OCI-LY1 (cell line): Measurements from ENCODE around the gene EIF1B.

ENCODE experiments used
- H2AFZ ChIP-seq: fragments of 200-600 bp; sonication (generic), shearing (Covaris generic); 2 replicates; pipeline ENCODE4 v1.6.0; 2014; ENCODE audit warnings: antibody characterized with exemption, mild to moderate bottlenecking, low read length
- H3F3A ChIP-seq: fragments of 200-600 bp; sonication (generic), shearing (Covaris generic); 2 replicates; pipeline ENCODE4 v1.6.0; 2014; ENCODE audit warnings: mild to moderate bottlenecking, antibody characterized with exemption, low read length, moderate library complexity; ENCODE audit not compliant: insufficient read depth
- H3K27ac ChIP-seq: fragments of 200-600 bp; sonication (generic); 2 replicates; pipeline ENCODE4 v1.5.1; 2014; ENCODE audit warnings: low read length, mixed run types, mild to moderate bottlenecking, low read depth; ENCODE audit not compliant: poor library complexity, severe bottlenecking
- H3K27me3 ChIP-seq: fragments of 200-600 bp; sonication (generic); 2 replicates; pipeline ENCODE4 v1.6.0; 2014; ENCODE audit warnings: antibody characterized with exemption, mild to moderate bottlenecking, low read length, moderate library complexity; ENCODE audit not compliant: insufficient read depth
- H3K36me3 ChIP-seq: fragments of 200-600 bp; sonication (generic); 2 replicates; pipeline ENCODE4 v1.6.1; 2014; ENCODE audit warnings: mild to moderate bottlenecking, antibody characterized with exemption, low read length, moderate library complexity, mixed read lengths; ENCODE audit not compliant: insufficient read depth
- H3K4me1 ChIP-seq: fragments of 200-600 bp; sonication (generic); 2 replicates; pipeline ENCODE4 v1.5.1; 2014; ENCODE audit warnings: mild to moderate bottlenecking, low read length, moderate library complexity; ENCODE audit not compliant: insufficient read depth, severe bottlenecking
- H3K4me2 ChIP-seq: fragments of 200-600 bp; sonication (generic), shearing (Covaris generic); 2 replicates; pipeline ENCODE4 v1.6.1; 2014; ENCODE audit warnings: low read length
- H3K4me3 ChIP-seq: fragments of 200-600 bp; sonication (generic); 2 replicates; pipeline ENCODE4 v1.5.1; 2014; ENCODE audit warnings: low read length, low read depth, mild to moderate bottlenecking, mixed read lengths; ENCODE audit not compliant: poor library complexity, severe bottlenecking
- H3K79me2 ChIP-seq: fragments of 200-600 bp; shearing (Covaris generic); 2 replicates; pipeline ENCODE4 v1.6.1; 2016; ENCODE audit warnings: mixed run types, low read length, mixed read lengths; ENCODE audit not compliant: insufficient read depth
- H3K9ac ChIP-seq: fragments of 200-600 bp; sonication (generic), shearing (Covaris generic); 2 replicates; pipeline ENCODE4 v1.6.1; 2014; ENCODE audit warnings: mild to moderate bottlenecking, low read length, mixed read lengths
- H3K9me2 ChIP-seq: fragments of 200-600 bp; sonication (generic), shearing (Covaris generic); 2 replicates; pipeline ENCODE4 v1.6.1; 2014; ENCODE audit warnings: low read depth, mild to moderate bottlenecking, low read length, mixed read lengths
- H3K9me3 ChIP-seq: fragments of 200-600 bp; shearing (Covaris generic); 2 replicates; pipeline ENCODE4 v1.6.1; 2014; ENCODE audit warnings: low read length, mixed read lengths
- H4K20me1 ChIP-seq: fragments of 200-600 bp; sonication (generic), shearing (Covaris generic); 2 replicates; pipeline ENCODE4 v1.6.0; 2016; ENCODE audit warnings: mild to moderate bottlenecking, low read length; ENCODE audit not compliant: insufficient read depth
- EZH2 ChIP-seq: fragments of 200-600 bp; sonication (generic), shearing (Covaris generic); IDR thresholded peaks from 2 replicates; pipeline ENCODE4 v1.8.0; 2017; ENCODE audit warnings: borderline replicate concordance, mixed run types, mild to moderate bottlenecking, antibody characterized with exemption, low read length, moderate library complexity, mixed read lengths
- TF ChIP-seq, protein P1 (sequence below): fragments of 200-600 bp; sonication (generic), shearing (Covaris generic); IDR thresholded peaks from 2 replicates; pipeline ENCODE4 v1.5.1; 2017; ENCODE audit warnings: mild to moderate bottlenecking, antibody characterized with exemption, low read length, moderate library complexity, mixed read lengths

Gene EIF1B

DNA sequence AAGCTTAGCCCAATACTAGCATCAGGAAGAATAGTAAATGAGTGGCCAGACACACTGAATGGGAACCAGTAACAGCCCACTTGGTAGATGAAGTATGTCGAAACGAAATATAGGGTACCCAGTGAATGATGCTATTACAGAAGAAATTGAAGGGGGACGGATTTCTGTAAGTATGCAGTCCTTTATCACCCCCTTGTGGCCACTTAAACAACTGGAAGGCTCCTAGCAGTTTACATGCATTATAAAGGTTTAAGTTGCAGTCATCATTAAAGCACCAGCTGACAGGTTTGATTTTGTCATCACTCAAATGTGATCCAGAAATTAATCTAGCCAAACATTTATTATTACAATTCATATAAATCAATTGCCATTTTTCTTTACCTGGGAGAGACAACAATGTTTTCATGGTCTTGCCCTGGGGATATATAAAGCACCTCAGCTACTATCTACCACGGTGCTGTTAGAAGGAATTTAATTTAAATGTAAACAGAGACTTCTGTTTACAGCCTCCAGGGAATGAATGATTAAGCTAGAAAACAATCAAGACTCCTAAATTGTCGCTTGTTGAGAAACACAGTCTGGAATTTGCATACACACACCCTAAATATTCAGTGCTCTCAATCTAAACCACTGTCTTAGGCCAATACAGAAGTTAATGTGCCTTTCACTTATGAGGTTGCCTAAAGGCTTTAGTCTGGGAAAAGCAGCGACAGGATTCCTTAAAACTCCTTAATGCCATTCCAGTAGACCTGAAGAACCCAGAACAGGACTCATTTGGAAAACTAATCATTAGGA, 7.8 kb downstream of the EIF1B start:
- H3K36me3 ChIP-seq: peaks cover 20% of the 10 kb centered on the region
- H3K4me2 ChIP-seq: no peak overlapping the region
- H3F3A ChIP-seq: no peaks in the 10 kb centered on the region
- no peaks in the 10 kb centered on the region for H4K20me1 ChIP-seq
- no peaks in the 10 kb centered on the region for H3K27me3 ChIP-seq
- no peaks in the 10 kb centered on the region for H3K9me3 ChIP-seq
- no peaks in the 10 kb centered on the region for H3K9me2 ChIP-seq
- no peaks in the 10 kb centered on the region for H3K79me2 ChIP-seq
- no peak overlapping the region for H3K4me3 ChIP-seq
- no peak overlapping the region for H3K27ac ChIP-seq
- no peak overlapping the region for H3K9ac ChIP-seq
- no peak overlapping the region for H2AFZ ChIP-seq
- TF ChIP-seq, protein P1, sequence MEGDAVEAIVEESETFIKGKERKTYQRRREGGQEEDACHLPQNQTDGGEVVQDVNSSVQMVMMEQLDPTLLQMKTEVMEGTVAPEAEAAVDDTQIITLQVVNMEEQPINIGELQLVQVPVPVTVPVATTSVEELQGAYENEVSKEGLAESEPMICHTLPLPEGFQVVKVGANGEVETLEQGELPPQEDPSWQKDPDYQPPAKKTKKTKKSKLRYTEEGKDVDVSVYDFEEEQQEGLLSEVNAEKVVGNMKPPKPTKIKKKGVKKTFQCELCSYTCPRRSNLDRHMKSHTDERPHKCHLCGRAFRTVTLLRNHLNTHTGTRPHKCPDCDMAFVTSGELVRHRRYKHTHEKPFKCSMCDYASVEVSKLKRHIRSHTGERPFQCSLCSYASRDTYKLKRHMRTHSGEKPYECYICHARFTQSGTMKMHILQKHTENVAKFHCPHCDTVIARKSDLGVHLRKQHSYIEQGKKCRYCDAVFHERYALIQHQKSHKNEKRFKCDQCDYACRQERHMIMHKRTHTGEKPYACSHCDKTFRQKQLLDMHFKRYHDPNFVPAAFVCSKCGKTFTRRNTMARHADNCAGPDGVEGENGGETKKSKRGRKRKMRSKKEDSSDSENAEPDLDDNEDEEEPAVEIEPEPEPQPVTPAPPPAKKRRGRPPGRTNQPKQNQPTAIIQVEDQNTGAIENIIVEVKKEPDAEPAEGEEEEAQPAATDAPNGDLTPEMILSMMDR: peak; percentile 76
- TF ChIP-seq EZH2: no peak
- no peaks in the 10 kb centered on the region for H3K4me1 ChIP-seq

DNA sequence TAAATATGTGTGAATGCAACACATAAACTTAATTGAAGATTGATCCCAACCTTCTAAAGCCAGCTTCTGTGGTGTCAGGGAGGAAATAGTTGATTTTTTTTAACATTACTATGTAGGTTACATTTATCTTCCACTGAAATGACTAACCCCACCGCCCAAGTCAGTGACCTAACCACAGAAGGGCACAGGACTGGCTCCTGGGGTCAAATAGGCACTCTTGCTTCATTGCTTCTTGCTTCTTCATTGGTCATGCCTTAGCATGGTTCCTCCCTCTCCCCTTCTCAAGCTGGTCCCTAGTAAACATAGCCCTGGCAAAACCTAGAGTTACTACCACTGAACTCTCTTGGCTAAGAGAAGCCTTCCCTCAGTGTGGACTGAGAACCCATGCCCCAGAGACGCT, 12.3 kb downstream of the EIF1B start:
- Histone ChIP-seq H3K27me3 (no peaks in the 10 kb centered on the region), H4K20me1 (no peaks in the 10 kb centered on the region), H3K4me2 (no peak overlapping the region), H3K79me2 (no peaks in the 10 kb centered on the region), H3K9ac (no peak overlapping the region), H3K9me3 (no peaks in the 10 kb centered on the region), H3K4me3 (no peak overlapping the region), H3K36me3 (no peaks in the 10 kb centered on the region), H2AFZ (no peak overlapping the region), H3K4me1 (peaks cover 2% of the 10 kb centered on the region), H3K27ac (no peak overlapping the region), H3K9me2 (no peaks in the 10 kb centered on the region), H3F3A (no peaks in the 10 kb centered on the region)
- TF ChIP-seq EZH2: no peak
- TF ChIP-seq, protein P1: no peak

DNA sequence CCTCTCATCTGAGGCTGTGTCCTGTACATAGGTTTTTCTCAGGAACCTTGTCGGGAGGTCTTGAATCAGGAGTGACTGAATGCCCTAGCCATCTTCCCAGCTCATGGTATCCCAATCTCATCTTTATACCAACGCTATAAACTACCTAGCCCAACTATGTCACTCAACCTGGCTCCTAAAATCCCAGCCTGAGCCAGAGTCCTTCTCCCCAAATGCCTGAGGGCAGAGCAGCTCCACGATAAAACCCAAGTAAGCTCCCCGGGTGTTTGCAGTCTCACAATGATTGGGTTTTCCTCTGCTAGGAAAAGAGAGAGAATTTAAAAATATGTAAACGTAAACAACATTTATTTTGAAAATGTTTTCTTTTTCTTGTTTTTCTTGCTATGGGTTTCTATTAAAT, 14.4 kb downstream of the EIF1B start:
- H3K9me2 ChIP-seq: no peaks in the 10 kb centered on the region
- no peaks in the 10 kb centered on the region for H3F3A ChIP-seq
- TF ChIP-seq, protein P1: no peak
- TF ChIP-seq EZH2: no peak
- no peak overlapping the region for H3K4me2 ChIP-seq
- no peak overlapping the region for H2AFZ ChIP-seq
- H3K27me3 ChIP-seq: no peaks in the 10 kb centered on the region
- no peaks in the 10 kb centered on the region for H3K9me3 ChIP-seq
- no peak overlapping the region for H3K27ac ChIP-seq
- H3K4me1 ChIP-seq: peaks cover 9% of the 10 kb centered on the region
- no peak overlapping the region for H3K4me3 ChIP-seq
- no peaks in the 10 kb centered on the region for H3K36me3 ChIP-seq
- no peak overlapping the region for H3K9ac ChIP-seq
- no peaks in the 10 kb centered on the region for H4K20me1 ChIP-seq
- H3K79me2 ChIP-seq: no peaks in the 10 kb centered on the region
